Endothelial cell of umbilical vein (primary cell): ENCODE data around the gene HTRA2.

Source experiments
- CTCF ChIP-seq, 2 donors: IDR thresholded peaks; 1 replicate in 1 of 2; 2 replicates in 1 of 2; pipeline ENCODE4 v1.5.1; 2011; ENCODE audit warnings: low read length in 2 of 2, mild to moderate bottlenecking in 2 of 2, moderate library complexity in 2 of 2, control low read depth in 1 of 2, inconsistent platforms in 1 of 2, low read depth in 1 of 2; ENCODE audit not compliant: insufficient read depth in 1 of 2; ENCODE audit errors: extremely low read depth in 1 of 2
- FOS ChIP-seq: IDR thresholded peaks from 2 replicates; pipeline ENCODE4 v1.6.1; 2011; ENCODE audit warnings: mild to moderate bottlenecking, low read length, moderate library complexity, borderline replicate concordance; ENCODE audit not compliant: insufficient read depth
- GATA2 ChIP-seq: IDR thresholded peaks from 2 replicates; pipeline ENCODE4 v1.7.0; 2011; ENCODE audit warnings: low read depth, mild to moderate bottlenecking, moderate library complexity, mixed read lengths, low read length; ENCODE audit not compliant: insufficient read length, insufficient read depth
- POLR2A ChIP-seq: IDR thresholded peaks from 2 replicates; pipeline ENCODE4 v1.6.1; 2012; ENCODE audit warnings: low read depth, mild to moderate bottlenecking, control low read depth, low read length
- POLR2AphosphoS5 ChIP-seq: IDR thresholded peaks from 2 replicates; pipeline ENCODE4 v1.6.1; 2012; ENCODE audit warnings: low read depth, mild to moderate bottlenecking, control low read depth, low read length, moderate library complexity; ENCODE audit not compliant: insufficient read depth
- TF ChIP-seq, protein P1 (sequence below): IDR thresholded peaks from 2 replicates; pipeline ENCODE4 v1.6.1; 2011; ENCODE audit not compliant: insufficient read depth, insufficient read length

DNA sequence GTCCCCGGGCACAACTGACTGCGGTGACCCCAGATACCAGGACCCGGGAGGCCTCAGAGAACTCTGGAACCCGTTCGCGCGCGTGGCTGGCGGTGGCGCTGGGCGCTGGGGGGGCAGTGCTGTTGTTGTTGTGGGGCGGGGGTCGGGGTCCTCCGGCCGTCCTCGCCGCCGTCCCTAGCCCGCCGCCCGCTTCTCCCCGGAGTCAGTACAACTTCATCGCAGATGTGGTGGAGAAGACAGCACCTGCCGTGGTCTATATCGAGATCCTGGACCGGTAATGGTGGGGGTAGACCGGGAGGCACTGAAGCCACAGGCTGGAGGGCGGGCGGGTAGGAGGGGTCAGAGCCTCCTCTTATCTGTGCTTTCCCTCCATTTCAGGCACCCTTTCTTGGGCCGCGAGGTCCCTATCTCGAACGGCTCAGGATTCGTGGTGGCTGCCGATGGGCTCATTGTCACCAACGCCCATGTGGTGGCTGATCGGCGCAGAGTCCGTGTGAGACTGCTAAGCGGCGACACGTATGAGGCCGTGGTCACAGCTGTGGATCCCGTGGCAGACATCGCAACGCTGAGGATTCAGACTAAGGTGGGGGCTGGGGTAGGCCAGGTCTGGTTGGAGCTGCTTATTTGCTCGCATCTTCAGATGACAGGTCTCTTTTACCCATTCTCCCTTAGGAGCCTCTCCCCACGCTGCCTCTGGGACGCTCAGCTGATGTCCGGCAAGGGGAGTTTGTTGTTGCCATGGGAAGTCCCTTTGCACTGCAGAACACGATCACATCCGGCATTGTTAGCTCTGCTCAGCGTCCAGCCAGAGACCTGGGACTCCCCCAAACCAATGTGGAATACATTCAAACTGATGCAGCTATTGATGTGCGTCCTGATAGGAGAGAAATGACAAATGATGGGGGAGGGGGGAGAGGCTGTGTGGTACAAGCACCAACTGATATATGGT is 780 bp downstream of the HTRA2 start:
- TF ChIP-seq CTCF (IDR thresholded peaks at IDR 0.05; ENCODE audit: extremely low read depth in 1 of 2, insufficient read depth in 1 of 2, low read depth in 1 of 2, low read length in 2 of 2): no peak
- TF ChIP-seq POLR2A: no peak
- no peak for TF ChIP-seq FOS
- no peak for TF ChIP-seq POLR2AphosphoS5
- TF ChIP-seq, protein P1, sequence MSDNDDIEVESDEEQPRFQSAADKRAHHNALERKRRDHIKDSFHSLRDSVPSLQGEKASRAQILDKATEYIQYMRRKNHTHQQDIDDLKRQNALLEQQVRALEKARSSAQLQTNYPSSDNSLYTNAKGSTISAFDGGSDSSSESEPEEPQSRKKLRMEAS: no peak
- TF ChIP-seq GATA2: no peak
